ENCODE results near the gene S1PR4. TPM values are rescaled to one million over a fixed set of nuclear protein-coding genes. Genes with fewer than 3 reads are reported as not detected.
"Not testable (repeated sequence)": the region's sequence is repeated elsewhere in the genome, so short reads cannot be mapped to it uniquely, and the experiment has no call there.

Gene S1PR4
- total RNA-seq, 1 donor from 2014 or later: not detected

DNA sequence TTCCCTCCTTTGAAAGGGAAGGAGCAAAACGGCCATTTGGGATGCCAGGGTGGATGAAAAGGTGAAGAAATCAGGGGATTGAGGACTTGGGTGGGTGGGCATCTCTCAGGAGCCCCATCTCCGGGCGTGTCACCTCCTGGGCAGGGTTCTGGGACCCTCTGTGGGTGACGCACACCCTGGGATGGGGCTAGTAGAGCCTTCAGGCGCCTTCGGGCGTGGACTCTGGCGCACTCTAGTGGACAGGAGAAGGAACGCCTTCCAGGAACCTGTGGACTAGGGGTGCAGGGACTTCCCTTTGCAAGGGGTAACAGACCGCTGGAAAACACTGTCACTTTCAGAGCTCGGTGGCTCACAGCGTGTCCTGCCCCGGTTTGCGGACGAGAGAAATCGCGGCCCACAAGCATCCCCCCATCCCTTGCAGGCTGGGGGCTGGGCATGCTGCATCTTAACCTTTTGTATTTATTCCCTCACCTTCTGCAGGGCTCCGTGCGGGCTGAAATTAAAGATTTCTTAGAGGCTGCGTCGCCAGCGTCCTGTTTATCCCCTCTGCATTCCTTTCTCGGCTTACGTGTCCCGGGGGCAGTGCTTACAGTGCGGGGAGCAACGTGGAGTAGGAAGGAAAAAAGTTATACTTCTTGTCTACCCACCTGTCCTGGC, 15.2 kb upstream of the S1PR4 start:
- Mint-ChIP-seq H3K9me3 (ENCODE audit: unreplicated experiment) (no peaks in the 10 kb centered on the region), H3K27me3 (ENCODE audit: unreplicated experiment) (peaks cover 5% of the 10 kb centered on the region), H3K4me1 (ENCODE audit: unreplicated experiment) (no peaks in the 10 kb centered on the region), H3K36me3 (ENCODE audit: low read depth, unreplicated experiment) (no peaks in the 10 kb centered on the region), H3K27ac (ENCODE audit: unreplicated experiment) (no peak overlapping the region), H3K4me3 (ENCODE audit: unreplicated experiment) (no peak overlapping the region)
- TF ChIP-seq, protein P1, sequence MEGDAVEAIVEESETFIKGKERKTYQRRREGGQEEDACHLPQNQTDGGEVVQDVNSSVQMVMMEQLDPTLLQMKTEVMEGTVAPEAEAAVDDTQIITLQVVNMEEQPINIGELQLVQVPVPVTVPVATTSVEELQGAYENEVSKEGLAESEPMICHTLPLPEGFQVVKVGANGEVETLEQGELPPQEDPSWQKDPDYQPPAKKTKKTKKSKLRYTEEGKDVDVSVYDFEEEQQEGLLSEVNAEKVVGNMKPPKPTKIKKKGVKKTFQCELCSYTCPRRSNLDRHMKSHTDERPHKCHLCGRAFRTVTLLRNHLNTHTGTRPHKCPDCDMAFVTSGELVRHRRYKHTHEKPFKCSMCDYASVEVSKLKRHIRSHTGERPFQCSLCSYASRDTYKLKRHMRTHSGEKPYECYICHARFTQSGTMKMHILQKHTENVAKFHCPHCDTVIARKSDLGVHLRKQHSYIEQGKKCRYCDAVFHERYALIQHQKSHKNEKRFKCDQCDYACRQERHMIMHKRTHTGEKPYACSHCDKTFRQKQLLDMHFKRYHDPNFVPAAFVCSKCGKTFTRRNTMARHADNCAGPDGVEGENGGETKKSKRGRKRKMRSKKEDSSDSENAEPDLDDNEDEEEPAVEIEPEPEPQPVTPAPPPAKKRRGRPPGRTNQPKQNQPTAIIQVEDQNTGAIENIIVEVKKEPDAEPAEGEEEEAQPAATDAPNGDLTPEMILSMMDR (IDR thresholded peaks at IDR 0.05; ENCODE audit: unreplicated experiment): peak; percentile 75
- DNase-seq (ENCODE audit: low spot score): peak; percentile 75

DNA sequence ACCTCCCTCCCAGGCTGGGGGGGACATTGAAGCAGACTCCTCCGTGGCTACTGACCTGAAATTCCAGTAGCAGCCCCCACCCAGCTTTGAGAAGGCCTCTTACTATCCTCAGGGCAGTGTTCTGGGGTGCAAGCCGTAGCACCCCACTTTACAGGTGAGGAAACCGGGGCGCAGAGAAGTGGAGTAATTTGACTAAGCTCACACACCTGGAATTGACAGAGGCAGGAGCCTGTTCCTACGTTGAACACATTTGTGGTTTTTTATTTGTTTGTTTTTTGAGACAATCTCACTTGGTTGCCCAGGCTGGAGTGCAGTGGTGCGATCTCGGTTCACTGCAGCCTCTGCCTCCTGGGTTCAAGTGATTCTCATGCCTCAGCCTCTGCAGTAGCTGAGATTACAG, 14.6 kb upstream of the S1PR4 start:
- TF ChIP-seq, protein P1 (IDR thresholded peaks at IDR 0.05; ENCODE audit: unreplicated experiment): no peak
- Mint-ChIP-seq H3K4me3 (ENCODE audit: unreplicated experiment) (no peak overlapping the region), H3K4me1 (ENCODE audit: unreplicated experiment) (no peaks in the 10 kb centered on the region), H3K27ac (ENCODE audit: unreplicated experiment) (no peak overlapping the region), H3K36me3 (ENCODE audit: low read depth, unreplicated experiment) (no peaks in the 10 kb centered on the region), H3K27me3 (ENCODE audit: unreplicated experiment) (peaks cover 5% of the 10 kb centered on the region), H3K9me3 (ENCODE audit: unreplicated experiment) (no peaks in the 10 kb centered on the region)
- no peak for DNase-seq (ENCODE audit: low spot score)

DNA sequence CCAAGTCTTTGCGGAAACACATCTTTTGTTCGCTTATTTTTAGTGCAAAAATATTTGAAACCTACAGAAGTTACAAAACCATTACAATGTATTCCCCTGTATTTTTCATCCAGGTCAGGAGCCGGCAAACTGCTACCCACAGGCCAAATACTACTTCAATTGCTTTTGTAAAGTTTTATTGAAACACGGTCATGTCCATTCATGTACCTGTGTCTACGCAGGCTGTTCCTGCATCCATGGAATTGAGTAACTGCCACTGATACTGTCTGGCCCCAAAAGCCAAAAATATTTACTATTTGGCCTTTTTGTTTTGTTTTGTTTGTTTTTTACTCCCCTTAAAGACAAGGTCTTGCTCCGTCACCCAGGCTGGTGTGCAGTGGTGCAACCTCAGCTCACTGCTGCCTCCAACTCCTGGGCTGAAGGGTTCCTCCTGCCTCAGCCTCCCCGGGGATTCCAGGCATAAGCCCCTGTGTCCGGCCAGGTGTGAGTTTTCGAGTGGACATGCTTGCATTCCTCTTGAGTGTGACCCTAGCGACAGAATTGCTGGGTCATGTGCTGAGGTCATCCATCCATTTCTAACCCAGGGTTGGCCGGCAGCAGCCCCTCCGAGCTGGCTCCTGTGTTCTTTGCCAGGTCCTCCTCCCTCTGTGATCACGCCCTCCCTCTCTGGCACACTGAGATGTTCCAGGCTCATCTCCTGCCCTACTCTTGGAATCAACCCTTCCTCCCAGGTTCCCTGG, 10.9 kb upstream of the S1PR4 start:
- no peak for DNase-seq (ENCODE audit: low spot score)
- no peak overlapping the region for H3K4me3 Mint-ChIP-seq (ENCODE audit: unreplicated experiment)
- TF ChIP-seq, protein P1 (IDR thresholded peaks at IDR 0.05; ENCODE audit: unreplicated experiment): no peak
- H3K9me3 Mint-ChIP-seq (ENCODE audit: unreplicated experiment): no peaks in the 10 kb centered on the region
- no peaks in the 10 kb centered on the region for H3K36me3 Mint-ChIP-seq (ENCODE audit: low read depth, unreplicated experiment)
- H3K27ac Mint-ChIP-seq (ENCODE audit: unreplicated experiment): no peak overlapping the region
- H3K4me1 Mint-ChIP-seq (ENCODE audit: unreplicated experiment): no peaks in the 10 kb centered on the region
- peaks cover 5% of the 10 kb centered on the region for H3K27me3 Mint-ChIP-seq (ENCODE audit: unreplicated experiment)

DNA sequence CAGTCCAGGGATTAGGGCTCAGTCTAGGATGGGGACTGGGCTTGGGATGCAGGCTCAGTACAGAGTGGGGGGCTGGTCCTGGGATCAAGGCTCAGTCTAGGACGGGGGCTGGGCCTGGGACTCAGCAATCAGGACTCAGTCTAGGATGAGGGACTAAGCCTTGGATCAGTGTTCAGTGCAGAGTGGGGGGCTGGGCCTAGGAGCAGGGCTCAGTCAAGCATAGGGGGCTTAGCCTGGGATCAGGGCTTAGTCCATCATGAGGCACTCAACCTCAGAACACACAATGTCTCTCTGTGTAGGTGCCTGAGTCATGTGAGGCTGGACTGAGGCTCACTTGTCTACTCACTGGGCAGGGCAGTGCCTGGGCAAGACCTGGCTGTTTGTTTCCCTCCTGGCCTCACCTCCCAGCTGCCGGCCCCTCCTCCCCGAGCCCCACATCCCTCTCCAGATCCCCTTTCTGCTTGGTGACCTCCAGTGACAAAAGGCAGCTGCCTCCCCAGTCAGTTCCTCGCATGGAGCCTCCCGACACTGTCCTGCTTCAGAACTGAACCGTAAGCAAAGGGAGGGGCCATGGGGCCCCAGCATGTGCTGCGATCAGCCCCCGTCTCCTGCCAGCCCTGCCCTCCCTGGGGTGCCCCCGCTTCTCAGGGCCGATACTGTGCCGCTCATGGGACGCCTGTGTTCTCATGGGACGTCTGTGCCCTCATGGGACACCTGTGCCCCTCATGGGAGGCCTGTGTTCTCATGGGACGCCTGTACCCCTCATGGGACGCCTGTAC, 6.5 kb upstream of the S1PR4 start:
- Mint-ChIP-seq H3K27ac (ENCODE audit: unreplicated experiment) (no peak overlapping the region), H3K36me3 (ENCODE audit: low read depth, unreplicated experiment) (no peaks in the 10 kb centered on the region), H3K27me3 (ENCODE audit: unreplicated experiment) (peaks cover 3% of the 10 kb centered on the region), H3K4me3 (ENCODE audit: unreplicated experiment) (no peak overlapping the region), H3K9me3 (ENCODE audit: unreplicated experiment) (no peaks in the 10 kb centered on the region), H3K4me1 (ENCODE audit: unreplicated experiment) (no peaks in the 10 kb centered on the region)
- TF ChIP-seq, protein P1 (IDR thresholded peaks at IDR 0.05; ENCODE audit: unreplicated experiment): no peak
- no peak for DNase-seq (ENCODE audit: low spot score)

DNA sequence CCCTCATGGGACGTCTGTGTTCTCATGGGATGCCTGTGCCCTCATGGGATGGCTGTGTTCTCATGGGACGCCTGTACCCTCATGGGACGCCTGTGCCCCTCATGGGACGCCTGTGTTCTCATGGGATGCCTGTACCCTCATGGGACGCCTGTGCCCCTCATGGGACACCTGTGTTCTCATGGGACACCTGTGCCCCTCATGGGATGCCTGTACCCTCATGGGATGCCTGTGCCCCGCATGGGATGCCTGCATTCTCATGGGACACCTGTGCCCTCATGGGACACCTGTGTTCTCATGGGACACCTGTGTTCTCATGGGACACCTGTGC, 5.9 kb upstream of the S1PR4 start:
- H3K27ac Mint-ChIP-seq (ENCODE audit: unreplicated experiment); H3K4me3 Mint-ChIP-seq (ENCODE audit: unreplicated experiment); H3K4me1 Mint-ChIP-seq (ENCODE audit: unreplicated experiment); H3K9me3 Mint-ChIP-seq (ENCODE audit: unreplicated experiment); H3K27me3 Mint-ChIP-seq (ENCODE audit: unreplicated experiment); H3K36me3 Mint-ChIP-seq (ENCODE audit: low read depth, unreplicated experiment); DNase-seq (ENCODE audit: low spot score): not testable (repeated sequence)

Measured in endothelial cell (in vitro differentiated cells).